ENCODE measurements around the gene PCDHGB3.

GRCh38 chr5:141403387-141403786 is 33.3 kb downstream of the PCDHGB3 start:
- TF ChIP-seq CTCF (IDR thresholded peaks at IDR 0.05): no peak
- no peak for TF ChIP-seq RELA (CRISPR knock-in tag; IDR thresholded peaks at IDR 0.05; ENCODE audit: borderline replicate concordance)

All from WTC11 (cell line).